Breast epithelium (tissue), 4 donors: ENCODE results near the gene MEFV. TPM values are rescaled to one million over a fixed set of nuclear protein-coding genes. Genes with fewer than 3 reads are reported as not detected.

ENCODE experiments used
- DNase-seq, 2 donors: peaks; one replicate each; pipeline ENCODE4 v3.0.0-alpha.2; 2019; ENCODE audit warnings: low spot score in 2 of 2
- H3K27ac ChIP-seq, 2 donors: fragments of 200-600 bp; sonication (generic) in 1 of 2; one replicate each; pipeline ENCODE4 v1.5.1; 2016 to 2019; ENCODE audit warnings: mild to moderate bottlenecking in 1 of 2
- H3K27me3 ChIP-seq, 2 donors: fragments of 200-600 bp; sonication (generic) in 1 of 2; one replicate each; pipeline versions ENCODE4 v1.5.1 to v1.6.0; 2017 to 2019; ENCODE audit warnings: control low read depth in 1 of 2, mild to moderate bottlenecking in 1 of 2
- H3K36me3 ChIP-seq: fragments of 200-600 bp; one replicate; pipeline ENCODE4 v1.5.1; 2019
- H3K4me1 ChIP-seq, 2 donors: fragments of 200-600 bp; sonication (generic); one replicate each; pipeline ENCODE4 v1.5.1; 2016 to 2019; ENCODE audit warnings: control low read depth in 1 of 2
- H3K4me3 ChIP-seq, 3 donors: fragments of 200-600 bp; sonication (generic); 1 replicate in 2 of 3; 2 replicates in 1 of 3; pipeline ENCODE4 v1.5.1; 2016 to 2019; ENCODE audit warnings: mild to moderate bottlenecking in 3 of 3, moderate library complexity in 2 of 3
- H3K9me3 ChIP-seq, 2 donors: fragments of 200-600 bp; sonication (generic) in 1 of 2; one replicate each; pipeline ENCODE4 v1.5.1; 2016 to 2019; ENCODE audit warnings: control low read depth in 1 of 2
- POLR2A ChIP-seq: fragments of 450-650 bp; IDR thresholded peaks from one replicate; pipeline ENCODE4 v1.6.1; 2016; ENCODE audit warnings: antibody characterized with exemption, mild to moderate bottlenecking, moderate library complexity
- POLR2AphosphoS5 ChIP-seq, 3 donors: sonication (generic); formaldehyde crosslinking; IDR thresholded peaks; one replicate each; pipeline ENCODE4 v1.6.1; 2017; ENCODE audit warnings: antibody characterized with exemption in 3 of 3
- intact Hi-C: fragments of 100-400 bp; cut with DNase I; formaldehyde crosslinking; loops from one replicate; pipeline ENCODE4 v1.15.1; 2023; ENCODE audit warnings: low total_unique reads
- total RNA-seq, 3 donors: library from RNA; depleted of rRNA; stranded (reverse); fragments of >200 nt; gene quantifications; one replicate each; pipeline ENCODE4 v1.1.0, GENCODE V29; 2016
- TF ChIP-seq, protein P1 (sequence below), 3 donors: fragments of 450-650 bp; IDR thresholded peaks; one replicate each; pipeline ENCODE4 v1.5.1; 2016 to 2017; ENCODE audit warnings: antibody characterized with exemption in 3 of 3, mild to moderate bottlenecking in 3 of 3, moderate library complexity in 3 of 3

Gene MEFV
- total RNA-seq, 3 donors from 2014 or later, result 0.66 to 5.6 (median 1.8) TPM

DNA sequence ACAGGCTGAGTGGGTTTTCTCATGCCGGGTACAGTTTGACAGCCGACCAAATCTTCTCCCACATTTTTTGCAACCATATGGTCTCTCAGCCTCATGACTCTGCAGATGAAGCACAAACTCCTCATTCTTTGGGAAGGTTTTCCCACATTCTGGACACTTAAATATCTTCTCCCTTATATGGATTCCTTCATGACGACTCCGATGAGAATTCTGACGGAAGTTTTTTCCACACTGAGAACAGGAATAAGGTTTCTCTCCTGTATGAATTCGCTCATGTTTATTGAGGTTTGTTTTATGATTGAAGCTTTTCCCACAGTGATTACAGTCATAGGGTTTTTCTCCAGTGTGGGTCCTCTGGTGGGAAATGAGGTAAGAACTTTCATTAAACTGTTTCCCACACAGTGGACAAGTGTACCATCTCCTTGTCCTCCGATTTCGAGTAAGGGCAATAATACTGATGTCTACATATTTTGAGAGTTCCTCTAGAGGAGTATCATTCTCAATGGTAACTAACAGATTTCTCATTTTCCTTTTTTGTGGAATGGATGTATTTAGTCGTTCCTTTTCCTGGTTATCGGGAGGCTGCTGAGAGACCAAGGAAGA, 32.4 kb downstream of the MEFV start:
- Histone ChIP-seq H3K4me1 (no peaks in the 10 kb centered on the region), H3K27me3 (no peaks in the 10 kb centered on the region), H3K27ac (no peak overlapping the region), H3K36me3 (peaks cover 37% of the 10 kb centered on the region), H3K9me3 (peaks cover 72 to 92% of the 10 kb centered on the region in 2 donors), H3K4me3 (no peak overlapping the region)
- no peak for TF ChIP-seq POLR2AphosphoS5 (IDR thresholded peaks at IDR 0.05)
- intact Hi-C loops, result no loop called here
- no peak for DNase-seq

DNA sequence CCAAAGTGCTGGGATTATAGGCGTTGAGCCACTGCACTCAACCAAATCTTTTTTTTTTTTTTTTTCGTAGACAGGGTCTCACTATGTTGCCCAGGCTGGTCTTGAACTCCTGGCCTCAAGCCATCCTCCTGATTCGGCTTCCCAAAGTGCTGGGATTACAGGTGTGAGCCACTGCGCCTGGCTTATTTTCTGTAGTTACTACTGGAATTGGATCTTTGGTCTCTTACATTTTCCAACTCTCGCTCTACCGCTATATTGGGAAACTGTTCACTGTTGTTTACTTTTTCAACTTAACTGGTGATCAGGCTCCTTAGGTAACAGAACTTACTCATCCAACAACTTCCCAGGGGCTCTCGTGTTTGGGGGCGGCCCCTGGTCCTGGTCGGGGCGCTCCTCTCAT, 35.6 kb downstream of the MEFV start:
- Histone ChIP-seq H3K4me3 (no peak overlapping the region), H3K27ac (no peak overlapping the region), H3K4me1 (no peaks in the 10 kb centered on the region), H3K36me3 (peaks cover 20% of the 10 kb centered on the region), H3K27me3 (no peaks in the 10 kb centered on the region), H3K9me3 (peaks cover 55 to 80% of the 10 kb centered on the region in 2 donors)
- intact Hi-C loops, result no loop called here
- TF ChIP-seq, protein P1, sequence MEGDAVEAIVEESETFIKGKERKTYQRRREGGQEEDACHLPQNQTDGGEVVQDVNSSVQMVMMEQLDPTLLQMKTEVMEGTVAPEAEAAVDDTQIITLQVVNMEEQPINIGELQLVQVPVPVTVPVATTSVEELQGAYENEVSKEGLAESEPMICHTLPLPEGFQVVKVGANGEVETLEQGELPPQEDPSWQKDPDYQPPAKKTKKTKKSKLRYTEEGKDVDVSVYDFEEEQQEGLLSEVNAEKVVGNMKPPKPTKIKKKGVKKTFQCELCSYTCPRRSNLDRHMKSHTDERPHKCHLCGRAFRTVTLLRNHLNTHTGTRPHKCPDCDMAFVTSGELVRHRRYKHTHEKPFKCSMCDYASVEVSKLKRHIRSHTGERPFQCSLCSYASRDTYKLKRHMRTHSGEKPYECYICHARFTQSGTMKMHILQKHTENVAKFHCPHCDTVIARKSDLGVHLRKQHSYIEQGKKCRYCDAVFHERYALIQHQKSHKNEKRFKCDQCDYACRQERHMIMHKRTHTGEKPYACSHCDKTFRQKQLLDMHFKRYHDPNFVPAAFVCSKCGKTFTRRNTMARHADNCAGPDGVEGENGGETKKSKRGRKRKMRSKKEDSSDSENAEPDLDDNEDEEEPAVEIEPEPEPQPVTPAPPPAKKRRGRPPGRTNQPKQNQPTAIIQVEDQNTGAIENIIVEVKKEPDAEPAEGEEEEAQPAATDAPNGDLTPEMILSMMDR (IDR thresholded peaks at IDR 0.05), result no peak
- TF ChIP-seq POLR2AphosphoS5 (IDR thresholded peaks at IDR 0.05) (no peak), POLR2A (no peak)
- DNase-seq, result no peak

DNA sequence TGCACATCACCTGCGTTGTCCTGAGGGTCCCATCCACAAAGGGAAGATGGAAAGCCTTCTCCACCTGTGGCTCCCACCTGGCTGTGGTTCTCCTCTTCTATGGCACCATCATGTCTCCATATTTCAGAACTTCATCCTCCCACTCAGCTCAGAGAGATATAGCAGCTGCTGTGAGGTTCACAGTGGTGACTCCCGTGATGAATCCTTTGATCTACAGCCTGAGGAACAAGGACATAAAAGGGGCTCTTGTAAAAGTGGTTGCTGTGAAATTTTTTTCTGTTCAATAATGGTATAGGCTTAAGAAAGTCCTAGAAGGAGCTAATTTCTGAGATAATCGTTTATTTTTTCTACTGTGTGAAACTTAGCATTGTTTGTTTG, 40.2 kb downstream of the MEFV start:
- Histone ChIP-seq H3K27me3 (no peaks in the 10 kb centered on the region), H3K36me3 (no peaks in the 10 kb centered on the region), H3K9me3 (peaks cover 12 to 45% of the 10 kb centered on the region in 2 donors), H3K4me3 (no peak overlapping the region), H3K4me1 (no peaks in the 10 kb centered on the region), H3K27ac (no peak overlapping the region)
- TF ChIP-seq POLR2A (no peak), POLR2AphosphoS5 (IDR thresholded peaks at IDR 0.05) (no peak)
- TF ChIP-seq, protein P1 (IDR thresholded peaks at IDR 0.05), result no peak
- no peak for DNase-seq
- intact Hi-C loops, result no loop called here

DNA sequence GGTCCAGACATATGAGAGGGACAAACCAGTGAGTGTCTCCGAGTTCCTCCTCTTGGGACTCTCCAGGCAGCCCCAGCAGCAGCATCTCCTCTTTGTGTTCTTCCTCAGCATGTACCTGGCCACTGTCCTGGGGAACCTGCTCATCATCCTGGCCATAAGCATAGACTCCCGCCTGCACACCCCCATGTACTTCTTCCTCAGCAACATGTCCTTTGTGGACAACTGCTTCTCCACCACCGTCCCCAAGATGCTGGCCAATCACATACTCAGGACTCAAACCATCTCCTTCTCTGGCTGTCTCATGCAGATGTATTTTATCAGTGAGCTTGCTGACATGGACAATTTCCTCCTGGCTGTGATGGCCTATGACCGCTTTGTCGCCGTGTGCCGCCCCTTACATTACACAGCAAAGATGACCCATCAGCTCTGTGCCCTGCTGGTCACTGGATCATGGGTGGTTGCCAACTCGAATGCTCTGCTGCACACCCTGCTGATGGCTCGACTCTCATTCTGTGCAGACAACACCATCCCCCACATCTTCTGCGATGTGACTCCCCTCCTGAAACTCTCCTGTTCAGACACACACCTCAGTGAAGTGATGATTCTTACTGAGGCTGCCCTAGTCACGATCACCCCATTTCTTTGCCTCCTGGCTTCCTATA, 40.7 kb downstream of the MEFV start:
- H3K27ac ChIP-seq, result no peak overlapping the region
- intact Hi-C loops, result no loop called here
- H3K4me1 ChIP-seq, result no peaks in the 10 kb centered on the region
- TF ChIP-seq, protein P1 (IDR thresholded peaks at IDR 0.05), result no peak
- TF ChIP-seq POLR2AphosphoS5 (IDR thresholded peaks at IDR 0.05) (no peak), POLR2A (no peak)
- H3K9me3 ChIP-seq, result peaks cover 7 to 39% of the 10 kb centered on the region in 2 donors
- H3K36me3 ChIP-seq, result no peaks in the 10 kb centered on the region
- no peak overlapping the region for H3K4me3 ChIP-seq
- no peak for DNase-seq
- no peaks in the 10 kb centered on the region for H3K27me3 ChIP-seq

DNA sequence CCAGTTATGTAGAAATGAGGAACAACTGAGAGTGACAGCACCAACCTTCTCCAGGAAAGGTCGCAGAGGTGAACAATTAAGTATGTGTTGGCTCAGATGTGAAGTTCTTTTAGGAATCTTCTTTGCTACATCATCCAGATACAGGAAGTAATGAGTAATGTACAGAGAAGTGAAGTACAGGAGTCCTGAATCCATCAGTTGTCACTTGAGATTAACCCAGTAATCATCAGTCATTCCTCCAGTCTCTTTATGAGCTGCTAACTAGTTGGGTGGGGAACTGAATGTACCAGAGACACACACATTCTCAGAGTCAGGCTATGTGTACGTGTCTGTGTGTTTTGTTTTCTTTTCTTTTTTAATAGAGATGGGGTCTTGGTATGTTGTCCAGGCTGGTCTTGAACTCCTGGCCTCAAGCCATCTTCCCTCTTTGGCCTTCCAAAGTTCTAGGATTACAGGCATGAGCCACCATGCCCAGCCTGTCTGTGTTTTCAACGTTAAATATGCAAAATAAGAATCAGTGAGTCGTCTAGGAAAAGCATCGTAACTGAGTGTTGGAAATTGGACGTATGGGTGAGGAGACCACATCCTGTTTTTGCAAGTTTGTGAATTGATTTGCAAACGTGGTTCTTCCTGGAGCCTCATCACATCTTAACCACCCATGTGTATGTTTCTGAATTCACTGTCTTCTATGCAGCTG, 41.4 kb downstream of the MEFV start:
- no peak overlapping the region for H3K4me3 ChIP-seq
- H3K27me3 ChIP-seq, result no peaks in the 10 kb centered on the region
- no peak for DNase-seq
- H3K9me3 ChIP-seq, result peaks cover 3 to 34% of the 10 kb centered on the region in 2 donors
- no peaks in the 10 kb centered on the region for H3K4me1 ChIP-seq
- intact Hi-C loops, result no loop called here
- H3K36me3 ChIP-seq, result no peaks in the 10 kb centered on the region
- TF ChIP-seq POLR2A (no peak), POLR2AphosphoS5 (IDR thresholded peaks at IDR 0.05) (no peak)
- TF ChIP-seq, protein P1 (IDR thresholded peaks at IDR 0.05), result no peak
- H3K27ac ChIP-seq, result no peak overlapping the region
